ENCODE data around the gene MXD1. TPM values are rescaled to one million over a fixed set of nuclear protein-coding genes. Genes with fewer than 3 reads are reported as not detected.

The MXD1 gene
- total RNA-seq, 1 donor: 14.5 TPM

DNA sequence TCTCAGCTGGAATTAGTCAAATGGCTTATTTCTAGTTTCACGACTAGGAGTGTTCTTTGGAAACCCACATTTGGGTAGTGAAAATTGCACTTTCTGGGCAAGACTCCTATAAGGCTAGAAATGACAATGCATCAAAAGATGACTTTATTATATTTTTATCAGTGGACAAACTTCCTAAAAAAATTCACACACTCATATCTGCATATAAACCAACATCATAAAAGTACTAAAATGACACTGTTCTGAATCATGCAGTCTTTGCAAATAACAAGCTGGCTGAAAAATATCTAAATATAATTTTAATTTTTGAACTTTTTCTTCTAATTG lies 17.6 kb downstream of the MXD1 start:
- Histone ChIP-seq H3K4me1 (ENCODE audit: insufficient read depth, low read length) (peaks cover 41% of the 10 kb centered on the region), H3K27me3 (ENCODE audit: insufficient read depth, low read length) (no peaks in the 10 kb centered on the region), H3K36me3 (ENCODE audit: insufficient read depth, low read length) (peaks cover 34% of the 10 kb centered on the region), H2AFZ (ENCODE audit: low read length) (no peak overlapping the region), H3K79me2 (ENCODE audit: insufficient read depth, low read length) (peaks cover 9% of the 10 kb centered on the region), H3K4me3 (ENCODE audit: insufficient read depth, low read length) (no peak overlapping the region), H3K9me3 (ENCODE audit: low read depth, low read length) (no peaks in the 10 kb centered on the region), H3K27ac (ENCODE audit: low read depth, low read length) (peak overlapping the region; percentile 93), H3K4me2 (ENCODE audit: insufficient read depth, low read length) (no peak overlapping the region), H4K20me1 (ENCODE audit: insufficient read depth, low read length) (no peaks in the 10 kb centered on the region)
- TF ChIP-seq, protein P1, sequence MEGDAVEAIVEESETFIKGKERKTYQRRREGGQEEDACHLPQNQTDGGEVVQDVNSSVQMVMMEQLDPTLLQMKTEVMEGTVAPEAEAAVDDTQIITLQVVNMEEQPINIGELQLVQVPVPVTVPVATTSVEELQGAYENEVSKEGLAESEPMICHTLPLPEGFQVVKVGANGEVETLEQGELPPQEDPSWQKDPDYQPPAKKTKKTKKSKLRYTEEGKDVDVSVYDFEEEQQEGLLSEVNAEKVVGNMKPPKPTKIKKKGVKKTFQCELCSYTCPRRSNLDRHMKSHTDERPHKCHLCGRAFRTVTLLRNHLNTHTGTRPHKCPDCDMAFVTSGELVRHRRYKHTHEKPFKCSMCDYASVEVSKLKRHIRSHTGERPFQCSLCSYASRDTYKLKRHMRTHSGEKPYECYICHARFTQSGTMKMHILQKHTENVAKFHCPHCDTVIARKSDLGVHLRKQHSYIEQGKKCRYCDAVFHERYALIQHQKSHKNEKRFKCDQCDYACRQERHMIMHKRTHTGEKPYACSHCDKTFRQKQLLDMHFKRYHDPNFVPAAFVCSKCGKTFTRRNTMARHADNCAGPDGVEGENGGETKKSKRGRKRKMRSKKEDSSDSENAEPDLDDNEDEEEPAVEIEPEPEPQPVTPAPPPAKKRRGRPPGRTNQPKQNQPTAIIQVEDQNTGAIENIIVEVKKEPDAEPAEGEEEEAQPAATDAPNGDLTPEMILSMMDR (IDR thresholded peaks at IDR 0.05; ENCODE audit: extremely low read depth, low read depth, low read length): no peak
- DNase-seq (ENCODE audit: insufficient read length, low spot score, missing footprints): no peak

DNA sequence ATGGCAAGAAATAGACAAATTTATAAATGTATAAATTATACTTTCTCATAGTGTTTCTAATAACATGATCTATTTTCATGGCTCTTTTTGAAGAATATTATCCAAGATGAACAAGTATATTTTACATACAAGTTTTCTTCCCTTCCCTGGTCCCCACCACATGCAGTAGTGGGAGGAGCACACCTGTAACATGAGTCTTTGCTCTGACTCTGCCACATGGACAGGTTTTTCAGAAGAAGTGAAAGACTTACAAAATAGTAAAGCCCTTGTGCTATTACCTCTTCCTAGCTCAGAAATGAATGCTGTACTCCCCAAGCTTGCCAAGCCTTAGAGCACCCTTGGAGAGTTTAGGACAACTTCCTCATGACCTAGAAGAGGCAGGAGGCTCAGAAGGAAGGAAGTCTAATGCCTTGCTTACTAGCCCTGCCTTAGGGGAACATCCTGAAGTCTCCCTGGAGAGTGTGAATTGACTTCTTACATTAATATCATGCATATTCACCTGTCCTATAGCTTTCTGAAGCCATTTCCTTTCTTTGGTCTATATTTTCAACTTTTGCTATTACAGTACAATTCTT lies 18.4 kb downstream of the MXD1 start:
- Histone ChIP-seq H4K20me1 (ENCODE audit: insufficient read depth, low read length) (no peaks in the 10 kb centered on the region), H3K27ac (ENCODE audit: low read depth, low read length) (peak overlapping the region; percentile 93), H3K79me2 (ENCODE audit: insufficient read depth, low read length) (peaks cover 9% of the 10 kb centered on the region), H2AFZ (ENCODE audit: low read length) (peak overlapping the region; percentile 58), H3K4me3 (ENCODE audit: insufficient read depth, low read length) (peak overlapping the region; percentile 42), H3K9me3 (ENCODE audit: low read depth, low read length) (no peaks in the 10 kb centered on the region), H3K4me1 (ENCODE audit: insufficient read depth, low read length) (peaks cover 41% of the 10 kb centered on the region), H3K4me2 (ENCODE audit: insufficient read depth, low read length) (peak overlapping the region; percentile 81), H3K36me3 (ENCODE audit: insufficient read depth, low read length) (peaks cover 39% of the 10 kb centered on the region), H3K27me3 (ENCODE audit: insufficient read depth, low read length) (no peaks in the 10 kb centered on the region)
- TF ChIP-seq, protein P1 (IDR thresholded peaks at IDR 0.05; ENCODE audit: extremely low read depth, low read depth, low read length): no peak
- DNase-seq (ENCODE audit: insufficient read length, low spot score, missing footprints): no peak

DNA sequence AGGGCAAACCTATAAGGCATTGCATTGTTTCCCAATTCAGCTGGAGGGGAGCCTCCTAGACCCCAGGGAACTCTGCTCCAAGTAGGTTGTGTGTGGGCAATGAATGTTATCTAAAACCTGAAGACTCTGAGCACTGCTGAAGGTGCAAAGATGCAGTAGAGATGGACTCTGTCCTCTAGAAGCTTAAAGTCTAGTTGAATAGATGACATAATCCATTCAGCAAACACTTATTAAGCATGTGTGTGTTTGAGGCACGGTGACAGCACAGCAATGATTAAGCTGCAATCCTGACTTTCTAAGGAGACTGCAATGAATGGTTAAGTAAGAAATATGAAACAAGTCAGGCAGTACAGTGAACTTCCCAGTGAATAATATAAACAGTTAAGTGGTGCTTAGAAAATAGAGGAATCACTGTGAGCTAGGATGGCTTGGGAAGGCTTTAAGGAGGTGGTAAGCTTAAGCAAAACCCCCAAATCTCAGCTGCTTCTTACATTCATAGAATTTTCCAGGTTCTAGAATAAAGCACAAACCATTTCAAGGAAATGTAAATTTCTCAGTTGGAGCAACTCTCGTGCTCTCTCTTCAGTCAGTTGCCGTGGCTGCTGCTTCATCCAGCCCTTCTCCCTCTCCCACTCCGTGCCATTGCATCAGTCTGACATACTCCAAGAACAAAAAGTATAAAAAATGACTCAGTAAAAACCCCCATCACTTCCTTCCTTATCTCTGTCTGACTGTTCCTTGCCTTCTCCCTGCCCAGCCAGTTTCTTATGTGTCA lies 19.1 kb downstream of the MXD1 start:
- Histone ChIP-seq H3K36me3 (ENCODE audit: insufficient read depth, low read length) (peaks cover 42% of the 10 kb centered on the region), H3K27me3 (ENCODE audit: insufficient read depth, low read length) (no peaks in the 10 kb centered on the region), H3K27ac (ENCODE audit: low read depth, low read length) (peak overlapping the region; percentile 93), H3K4me2 (ENCODE audit: insufficient read depth, low read length) (peak overlapping the region; percentile 81), H4K20me1 (ENCODE audit: insufficient read depth, low read length) (no peaks in the 10 kb centered on the region), H2AFZ (ENCODE audit: low read length) (peak overlapping the region; percentile 58), H3K9me3 (ENCODE audit: low read depth, low read length) (no peaks in the 10 kb centered on the region), H3K4me1 (ENCODE audit: insufficient read depth, low read length) (peaks cover 41% of the 10 kb centered on the region), H3K79me2 (ENCODE audit: insufficient read depth, low read length) (peaks cover 9% of the 10 kb centered on the region), H3K4me3 (ENCODE audit: insufficient read depth, low read length) (peak overlapping the region; percentile 42)
- DNase-seq (ENCODE audit: insufficient read length, low spot score, missing footprints): peak; percentile 96
- TF ChIP-seq, protein P1 (IDR thresholded peaks at IDR 0.05; ENCODE audit: extremely low read depth, low read depth, low read length): no peak

DNA sequence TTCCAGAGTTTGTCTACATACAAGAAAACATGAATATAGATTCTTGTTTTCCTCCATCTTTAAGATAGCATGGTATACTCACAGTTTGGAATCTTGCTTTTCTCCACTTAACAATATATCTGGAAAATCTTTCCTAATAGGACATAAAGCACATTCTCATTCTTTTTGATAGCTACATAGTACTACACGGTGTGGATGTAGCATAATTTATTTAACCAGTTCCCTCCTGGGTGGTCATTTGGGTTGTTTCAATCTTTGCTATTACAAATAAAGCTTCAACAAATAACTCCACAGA lies 19.7 kb downstream of the MXD1 start:
- no peak for DNase-seq (ENCODE audit: insufficient read length, low spot score, missing footprints)
- TF ChIP-seq, protein P1 (IDR thresholded peaks at IDR 0.05; ENCODE audit: extremely low read depth, low read depth, low read length): no peak
- Histone ChIP-seq H3K27ac (ENCODE audit: low read depth, low read length) (peak overlapping the region; percentile 93), H2AFZ (ENCODE audit: low read length) (peak overlapping the region; percentile 7), H3K79me2 (ENCODE audit: insufficient read depth, low read length) (peaks cover 9% of the 10 kb centered on the region), H3K4me3 (ENCODE audit: insufficient read depth, low read length) (peak overlapping the region; percentile 42), H3K27me3 (ENCODE audit: insufficient read depth, low read length) (no peaks in the 10 kb centered on the region), H3K4me1 (ENCODE audit: insufficient read depth, low read length) (peaks cover 41% of the 10 kb centered on the region), H4K20me1 (ENCODE audit: insufficient read depth, low read length) (no peaks in the 10 kb centered on the region), H3K36me3 (ENCODE audit: insufficient read depth, low read length) (peaks cover 42% of the 10 kb centered on the region), H3K4me2 (ENCODE audit: insufficient read depth, low read length) (peak overlapping the region; percentile 81), H3K9me3 (ENCODE audit: low read depth, low read length) (no peaks in the 10 kb centered on the region)
